ENCODE measurements around the gene LNX1.
"Not testable (repeated sequence)": the region's sequence is repeated elsewhere in the genome, so short reads cannot be mapped to it uniquely, and the experiment has no call there.

The LNX1 gene

GRCh38 chr4:53490965-53491622 lies 100.2 kb downstream of the LNX1 start:
- DNase-seq = no peak

GRCh38 chr4:53490161-53490956 lies 100.9 kb downstream of the LNX1 start:
- no peak for DNase-seq

GRCh38 chr4:53489279-53489889 lies 101.9 kb downstream of the LNX1 start:
- no peak for DNase-seq

GRCh38 chr4:53487766-53488165 lies 103.5 kb downstream of the LNX1 start:
- no peak for DNase-seq

GRCh38 chr4:53485658-53486040 lies 105.6 kb downstream of the LNX1 start:
- no peak for DNase-seq

- DNase-seq = no peak
These were observed 106.2 kb downstream of the LNX1 start for GRCh38 chr4:53484911-53485657.

- no peak for DNase-seq
These were observed 108.0 kb downstream of the LNX1 start for GRCh38 chr4:53483250-53483649.

GRCh38 chr4:53481586-53481985 lies 109.7 kb downstream of the LNX1 start:
- no peak for DNase-seq

GRCh38 chr4:53480909-53481308 lies 110.4 kb downstream of the LNX1 start:
- DNase-seq = no peak

- no peak for DNase-seq
These were observed 111.4 kb downstream of the LNX1 start for GRCh38 chr4:53479736-53480525.

- DNase-seq = no peak
These were observed 112.4 kb downstream of the LNX1 start for GRCh38 chr4:53478671-53479456.

GRCh38 chr4:53477636-53478035 lies 113.7 kb downstream of the LNX1 start:
- DNase-seq = no peak

GRCh38 chr4:53477038-53477565 lies 114.2 kb downstream of the LNX1 start:
- no peak for DNase-seq

- no peak for DNase-seq
These were observed 114.9 kb downstream of the LNX1 start for GRCh38 chr4:53476232-53477037.

GRCh38 chr4:53466576-53466975 lies 124.7 kb downstream of the LNX1 start:
- DNase-seq = not testable (repeated sequence)

GRCh38 chr4:53465891-53466290 lies 125.4 kb downstream of the LNX1 start:
- no peak for DNase-seq

GRCh38 chr4:53465281-53465680 lies 126.0 kb downstream of the LNX1 start:
- DNase-seq = no peak

- DNase-seq = no peak
These were observed 127.9 kb downstream of the LNX1 start for GRCh38 chr4:53463340-53463739.

GRCh38 chr4:53461244-53461643 lies 130.0 kb downstream of the LNX1 start:
- no peak for DNase-seq

GRCh38 chr4:53459548-53459947 lies 131.7 kb downstream of the LNX1 start:
- no peak for DNase-seq
